HEK293T (cell line): Measurements from ENCODE around the gene C22orf42.

Source experiments
- CTBP1 ChIP-seq: fragments of 450-650 bp; IDR thresholded peaks from 2 replicates; pipeline ENCODE4 v1.6.1; 2016; ENCODE audit warnings: borderline replicate concordance
- FOXM1 ChIP-seq: fragments of 450-650 bp; IDR thresholded peaks from 2 replicates; pipeline ENCODE4 v1.6.1; 2017; ENCODE audit warnings: mild to moderate bottlenecking, borderline replicate concordance

DNA sequence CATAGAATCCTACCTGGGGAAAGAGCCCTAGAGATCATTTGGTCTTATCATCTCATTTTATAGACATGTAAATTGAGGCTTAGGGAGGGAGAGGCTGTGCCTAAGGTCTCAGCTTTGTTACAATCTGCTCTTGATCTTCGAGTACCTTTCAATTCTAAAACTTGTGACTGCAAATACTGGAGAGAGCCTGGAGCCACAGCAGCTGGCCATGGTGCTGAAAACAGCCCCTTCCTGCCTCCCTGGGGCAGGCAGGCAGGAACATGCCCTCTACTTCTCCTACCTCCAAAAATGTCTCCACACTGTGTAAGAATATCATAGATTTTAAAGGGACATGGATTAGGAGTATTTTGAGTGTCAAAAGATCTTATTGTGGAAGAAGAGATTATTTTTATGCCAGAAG lies 52.2 kb downstream of the C22orf42 start:
- no peak for TF ChIP-seq FOXM1
- no peak for TF ChIP-seq CTBP1
